KBM-7 (cell line): Measurements from ENCODE around the gene RCOR3.
"Not testable (repeated sequence)": the region's sequence is repeated elsewhere in the genome, so short reads cannot be mapped to it uniquely, and the experiment has no call there.

ENCODE experiments used
- DNase-seq: peaks from one replicate; pipeline ENCODE4 v3.0.0-alpha.2; 2015
- in situ Hi-C: fragments of 300-500 bp; cut with MboI; formaldehyde crosslinking; loops from 2 replicates; pipeline ENCODE4 v1.14.3; 2020; ENCODE audit warnings: low sequenced_read_pairs, low pct_unique_long_range_greater_than_20kb, mixed read lengths

RCOR3 gene

DNA sequence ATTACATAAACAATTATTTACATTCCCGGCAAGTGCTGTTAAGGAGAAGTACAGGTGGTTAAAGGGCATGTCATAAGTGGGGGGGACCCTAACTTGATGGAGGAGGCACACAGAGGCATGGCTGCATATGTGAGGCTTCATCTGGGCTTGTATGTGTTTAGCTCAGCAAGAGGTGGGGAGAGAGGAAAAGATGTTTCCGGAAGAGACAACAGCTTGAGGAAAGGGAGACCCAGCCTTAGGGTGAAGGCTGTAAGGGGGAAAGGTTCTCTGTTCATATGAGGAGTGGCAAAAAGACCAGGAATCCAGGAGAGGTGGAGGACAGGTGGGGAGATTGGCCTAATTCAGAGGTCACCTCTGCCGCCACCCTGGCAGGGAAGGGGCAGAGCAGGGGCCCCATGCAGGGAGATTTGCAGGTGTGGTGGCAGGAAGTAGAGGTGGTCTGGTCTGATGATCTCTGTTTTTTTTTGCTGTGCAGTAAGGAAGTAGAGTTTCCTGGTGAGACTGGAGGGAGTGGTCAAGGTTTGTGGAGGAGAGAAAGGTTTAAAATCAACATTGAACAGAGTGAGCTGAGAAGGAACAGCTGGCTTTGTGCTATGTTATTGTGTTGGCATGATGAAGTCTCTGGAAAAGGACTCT is 76.5 kb downstream of the RCOR3 start:
- in situ Hi-C loops: no loop called here
- DNase-seq: peak; percentile 44

DNA sequence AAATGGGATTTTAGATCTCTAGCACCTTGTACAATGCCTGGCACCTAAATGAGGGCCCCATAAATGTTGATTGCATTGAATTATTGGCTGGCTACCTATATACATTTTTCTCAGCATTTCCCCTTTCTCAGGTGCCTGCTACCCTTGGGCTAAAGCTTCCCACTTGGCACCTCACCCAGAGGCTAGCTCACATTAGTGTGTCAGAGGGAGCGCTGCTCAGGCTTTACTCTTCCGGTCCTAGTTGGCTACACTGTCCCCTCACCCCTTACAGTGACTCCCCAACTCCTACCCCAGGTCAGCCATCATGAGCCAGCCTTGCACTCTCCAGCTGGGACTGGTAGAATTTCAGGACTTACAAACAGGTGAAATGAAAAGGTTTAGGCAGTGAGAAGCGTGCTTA is 77.0 kb downstream of the RCOR3 start:
- in situ Hi-C loops: no loop called here

DNA sequence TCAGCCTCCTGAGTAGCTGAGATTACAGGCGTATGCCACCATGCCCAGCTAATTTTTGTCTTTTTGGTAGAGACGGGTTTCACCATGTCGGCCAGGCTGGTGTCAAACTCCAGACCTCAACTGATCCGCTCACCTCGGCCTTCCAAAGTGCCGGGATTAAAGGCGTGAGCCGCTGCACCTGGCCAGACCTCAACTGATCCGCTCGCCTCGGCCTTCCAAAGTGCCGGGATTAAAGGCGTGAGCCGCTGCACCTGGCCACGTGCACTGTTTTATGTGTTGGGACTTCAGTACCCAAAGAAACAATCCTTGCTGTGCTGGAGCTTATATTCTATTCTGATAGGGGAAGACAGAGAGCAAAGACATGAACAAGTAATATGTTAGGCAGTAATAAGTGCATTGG is 77.6 kb downstream of the RCOR3 start:
- DNase-seq: no peak
- in situ Hi-C loops: no loop called here

More for the DNA sequence above, 77.0 kb downstream of the RCOR3 start:
- no peak for DNase-seq

DNA sequence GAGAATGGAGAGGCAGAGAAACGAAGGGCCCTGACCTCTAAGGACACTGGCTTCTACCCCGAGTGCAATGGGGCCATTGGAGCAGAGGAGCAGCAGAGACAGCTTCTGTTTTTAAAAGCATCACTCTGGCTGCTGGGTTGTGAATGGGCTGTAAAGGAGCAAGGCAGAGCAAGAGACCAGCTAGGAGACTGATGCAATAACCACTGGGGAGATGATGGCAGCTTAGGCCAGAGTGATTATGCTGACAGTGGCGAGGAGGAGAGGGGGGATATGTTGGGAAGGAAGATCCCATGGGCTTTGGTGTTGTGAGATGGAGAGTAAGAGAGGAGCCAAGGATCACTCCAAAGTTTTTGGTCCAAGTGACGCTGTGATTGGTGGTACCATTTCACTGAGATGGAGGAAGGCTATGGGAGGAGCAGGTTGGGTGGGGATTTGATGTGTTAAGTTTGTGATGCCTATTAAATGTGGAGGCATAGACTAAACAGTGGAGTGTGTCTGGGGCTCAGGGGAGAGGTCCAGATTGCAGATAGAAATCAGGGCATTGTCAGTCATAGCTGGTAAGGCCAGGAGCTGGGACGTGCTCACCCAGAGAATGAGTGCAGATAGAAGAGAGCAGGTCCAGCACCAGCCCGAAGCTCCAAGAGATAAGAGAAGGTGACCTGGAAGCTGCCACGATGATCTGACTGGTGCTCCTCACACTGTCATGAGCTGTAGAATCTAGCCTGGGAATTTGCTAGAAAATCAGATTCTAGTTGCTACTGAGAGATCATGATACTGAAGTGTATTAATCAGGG is 78.5 kb downstream of the RCOR3 start:
- DNase-seq: no peak
- in situ Hi-C loops: no loop called here

DNA sequence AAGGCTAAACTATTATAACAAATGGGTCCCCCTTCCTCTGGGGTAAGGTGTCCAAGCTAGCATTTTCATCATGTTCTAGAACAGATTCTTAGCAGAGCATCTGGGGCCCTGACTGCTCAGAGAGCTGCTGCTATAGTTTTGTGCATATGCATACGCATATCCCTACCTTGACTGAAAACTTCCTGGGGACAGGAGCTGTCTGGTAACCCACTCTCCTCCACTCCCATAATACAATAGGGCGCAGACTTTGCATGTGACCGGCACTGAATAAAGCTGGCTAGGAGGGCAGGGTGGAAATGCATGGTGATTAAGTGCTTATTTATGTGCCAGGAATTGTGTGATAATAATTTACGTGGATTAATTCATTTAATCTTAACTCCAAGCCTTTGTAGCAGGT is 79.1 kb downstream of the RCOR3 start:
- in situ Hi-C loops: no loop called here
- no peak for DNase-seq

DNA sequence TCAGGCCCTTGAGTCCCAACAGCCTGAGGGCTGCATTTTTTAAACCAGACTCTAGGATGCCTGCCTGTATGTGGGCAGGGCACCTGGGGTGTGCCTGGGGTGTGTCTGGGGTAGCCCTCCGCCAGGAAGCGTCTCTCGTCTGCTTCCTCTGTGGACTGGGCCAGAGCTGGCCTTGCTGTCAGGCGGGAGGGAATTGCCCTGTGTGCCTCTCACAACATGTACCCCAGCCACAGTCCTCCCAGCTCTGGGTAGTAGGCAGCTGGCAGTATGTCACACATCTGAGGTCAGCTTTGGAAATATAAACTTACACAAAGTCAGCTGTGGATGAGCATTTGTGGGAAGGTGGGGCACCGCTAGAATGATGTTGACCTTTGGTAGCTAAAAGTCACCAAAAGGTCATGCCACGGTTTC is 80.5 kb downstream of the RCOR3 start:
- in situ Hi-C loops: no loop called here
- no peak for DNase-seq

DNA sequence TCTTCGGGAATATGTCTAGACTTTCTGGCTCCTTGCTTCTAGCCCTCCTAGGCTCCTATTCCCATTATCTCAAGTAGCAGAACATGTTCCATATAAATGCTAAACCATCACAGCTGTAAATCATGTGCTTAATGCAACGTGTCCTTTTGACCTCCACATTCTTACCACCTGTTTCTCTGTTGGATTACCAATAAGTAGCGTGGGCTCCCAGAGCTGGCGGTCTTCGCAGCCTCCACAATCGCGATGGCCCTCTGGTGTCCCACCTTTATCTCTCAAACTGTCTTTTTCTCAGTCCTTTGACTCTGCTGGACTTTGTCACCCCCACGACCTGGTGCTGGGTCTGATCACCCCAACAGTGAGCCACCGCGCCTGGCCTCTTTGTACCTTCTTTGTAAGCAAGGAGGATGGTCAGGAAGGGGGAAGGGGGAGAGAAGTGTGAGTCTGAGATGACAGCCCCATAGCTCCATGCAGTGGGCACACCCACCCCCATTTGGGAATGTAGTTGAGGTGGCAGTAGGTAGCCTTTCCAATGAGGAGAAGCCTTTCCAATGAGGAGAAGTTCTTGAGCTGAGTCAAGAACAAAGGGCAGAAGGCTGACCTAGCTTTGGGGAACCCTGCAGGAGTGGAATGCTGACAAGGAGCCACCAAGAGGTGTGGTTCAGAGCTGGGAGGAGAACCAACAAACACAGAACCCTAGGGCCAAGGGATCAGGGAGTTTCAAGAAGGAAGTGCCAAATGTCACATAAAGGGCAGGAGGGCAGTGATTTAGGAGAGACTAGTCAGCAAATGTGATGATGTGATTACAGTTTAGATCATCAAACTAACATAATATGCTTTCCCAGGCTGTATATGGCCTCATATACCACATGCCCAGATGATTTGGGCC is 81.7 kb downstream of the RCOR3 start:
- DNase-seq: no peak

DNA sequence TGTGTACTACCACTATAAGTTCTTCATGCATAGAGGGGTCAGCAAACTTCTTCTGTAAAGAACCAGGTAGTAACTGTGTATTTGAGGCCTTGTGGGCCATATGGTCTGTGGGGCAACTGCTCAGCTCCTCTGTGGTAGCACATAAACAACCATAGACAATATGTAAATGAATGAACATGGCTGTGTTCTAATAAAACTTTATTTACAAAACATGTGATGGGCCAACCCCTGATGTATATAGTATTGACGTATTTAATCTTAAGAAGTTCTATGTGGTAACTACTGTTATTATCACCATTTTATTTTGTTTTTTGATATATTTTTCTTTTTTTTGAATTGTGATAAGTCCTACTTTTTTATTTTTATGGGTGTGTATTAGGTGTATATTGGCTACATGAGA is 82.8 kb downstream of the RCOR3 start:
- DNase-seq: no peak
- in situ Hi-C loops: no loop called here

More for the DNA sequence above, 81.7 kb downstream of the RCOR3 start:
- in situ Hi-C loops: no loop called here

DNA sequence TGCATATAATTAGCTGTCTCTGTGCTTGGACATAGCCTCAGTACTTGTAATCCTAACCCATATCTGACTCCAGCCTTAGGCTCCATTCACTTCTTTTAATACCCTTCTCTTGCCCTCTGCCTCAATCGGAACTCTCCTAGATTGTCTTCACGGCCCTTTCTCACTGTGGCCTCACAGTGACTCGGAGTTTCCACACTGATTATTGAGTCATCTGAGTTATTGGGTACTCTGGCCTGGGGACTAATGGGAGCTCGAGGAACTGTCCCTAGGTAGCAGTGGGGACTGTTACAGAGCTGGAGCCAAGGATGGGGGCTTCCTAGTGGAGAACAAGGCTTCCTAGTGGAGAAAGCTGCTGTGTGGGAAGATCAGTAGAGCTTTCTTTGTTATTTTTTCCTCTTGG is 84.4 kb downstream of the RCOR3 start:
- DNase-seq: no peak

DNA sequence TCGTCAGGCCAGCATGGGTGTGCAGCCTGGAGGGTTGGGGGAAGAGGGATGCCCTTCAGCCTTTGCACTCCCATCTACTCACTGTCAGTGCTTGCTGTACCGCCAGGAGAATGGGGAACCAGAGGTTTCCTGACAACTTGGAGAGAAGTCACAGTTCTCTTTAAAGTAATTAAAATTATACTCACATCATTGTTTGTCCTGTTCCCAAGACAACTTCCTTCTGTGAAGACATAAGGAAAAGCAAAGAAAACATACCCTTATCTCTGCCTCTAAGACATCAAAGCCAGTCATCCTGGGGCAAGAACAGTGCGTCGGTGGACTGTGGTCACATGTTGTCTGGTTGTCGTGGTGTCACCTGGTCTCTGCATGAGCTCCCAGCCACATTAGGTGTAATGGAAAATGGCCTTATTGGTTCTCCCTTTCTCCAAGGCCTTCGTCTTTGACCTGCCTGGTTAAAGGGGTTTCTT is 85.0 kb downstream of the RCOR3 start:
- peak; percentile 46 for DNase-seq
- in situ Hi-C loops: no loop called here

More for the DNA sequence above, 84.4 kb downstream of the RCOR3 start:
- in situ Hi-C loops: no loop called here

DNA sequence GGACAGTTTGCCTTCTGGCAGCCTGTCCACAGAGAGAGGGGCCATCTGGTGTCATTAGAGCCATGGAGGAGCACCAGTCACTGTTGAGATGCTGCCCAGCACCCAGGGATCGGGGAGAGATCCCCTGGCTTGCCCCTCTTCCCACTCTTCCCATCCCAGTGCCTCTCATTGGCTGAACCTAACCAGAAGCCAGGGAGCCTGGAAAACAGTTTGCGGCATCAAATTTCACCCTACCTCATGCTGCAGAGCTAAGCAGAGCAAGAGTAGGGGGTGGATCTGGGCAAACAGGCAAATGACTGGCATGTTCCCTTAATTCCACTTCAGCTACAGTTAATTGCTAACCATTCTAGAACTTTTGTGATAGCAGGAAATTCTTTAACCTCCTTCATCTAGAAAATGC is 86.6 kb downstream of the RCOR3 start:
- in situ Hi-C loops: no loop called here
- no peak for DNase-seq

DNA sequence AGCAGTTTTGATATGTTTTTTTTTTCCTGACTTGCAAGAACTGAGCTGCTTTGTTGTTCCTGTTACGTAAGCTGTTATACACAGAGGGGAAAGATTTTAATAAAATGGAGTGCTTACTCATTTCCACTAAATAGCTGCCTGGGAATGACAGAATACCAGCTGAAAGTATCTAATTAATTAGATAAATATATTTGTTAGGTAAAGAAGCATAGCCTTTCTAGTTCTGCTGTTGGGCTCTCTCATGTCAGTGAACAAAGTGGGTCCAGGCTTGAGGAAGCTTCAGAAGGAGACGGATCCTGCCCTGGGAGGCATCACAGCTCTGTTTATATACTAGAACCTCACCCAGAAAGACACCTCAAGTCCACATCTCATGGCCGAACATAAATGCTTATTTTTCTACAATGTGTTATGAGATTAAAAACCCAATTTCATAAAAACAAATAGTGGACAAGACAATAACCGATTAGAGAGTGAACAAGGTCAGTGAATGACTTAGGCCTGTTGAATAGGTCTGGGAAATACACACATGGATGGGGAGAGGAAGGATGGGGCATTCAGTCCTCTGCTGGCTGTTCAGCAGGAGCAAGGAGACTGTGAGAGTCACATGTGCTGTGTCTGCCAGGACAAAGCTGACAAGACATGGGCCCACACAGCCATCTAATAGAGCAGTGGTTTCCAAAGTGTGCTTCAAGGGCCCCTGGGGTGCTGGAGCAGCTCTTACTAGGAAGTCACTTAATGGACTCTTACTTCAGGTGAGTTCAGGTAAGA is 88.1 kb downstream of the RCOR3 start:
- in situ Hi-C loops: no loop called here
- DNase-seq: no peak

DNA sequence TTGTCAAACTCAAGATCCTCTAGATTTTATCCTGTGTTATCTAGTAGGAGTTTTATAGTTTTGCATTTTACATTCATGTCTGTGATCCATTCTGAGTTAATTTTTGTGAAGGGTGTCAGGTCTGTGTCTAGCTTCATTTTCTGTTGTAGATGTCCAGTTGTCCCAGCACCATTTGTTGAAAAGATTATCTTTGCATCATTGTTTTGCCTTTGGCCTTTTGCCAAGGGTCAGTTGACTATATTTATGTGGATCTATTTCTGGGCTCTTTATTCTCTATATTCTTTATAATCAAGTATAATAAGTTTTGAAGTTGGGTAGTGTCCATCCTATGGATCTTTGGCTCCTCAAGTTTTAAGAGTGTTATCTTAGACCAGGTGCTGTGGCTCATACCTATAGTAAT is 89.4 kb downstream of the RCOR3 start:
- no peak for DNase-seq
- in situ Hi-C loops: no loop called here

DNA sequence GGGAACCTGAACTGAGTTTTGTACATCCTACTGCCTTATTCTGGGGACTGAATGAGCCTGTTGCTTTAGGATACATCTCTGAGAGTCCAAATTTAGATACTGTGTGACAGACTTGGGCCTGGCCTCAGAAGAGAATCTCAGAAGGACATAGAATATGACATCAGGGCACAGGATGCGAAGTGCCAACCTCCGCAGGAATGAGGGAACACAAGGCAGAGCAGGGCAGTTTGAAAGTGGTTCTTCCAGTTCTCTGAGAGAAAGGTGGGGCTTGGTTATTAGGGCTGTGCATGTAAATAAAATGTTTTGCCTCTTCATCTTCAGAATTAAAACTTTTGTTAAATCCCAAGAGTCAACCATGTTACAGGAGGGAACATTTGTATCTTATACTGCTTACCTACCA is 90.6 kb downstream of the RCOR3 start:
- no peak for DNase-seq
- in situ Hi-C loops: no loop called here

DNA sequence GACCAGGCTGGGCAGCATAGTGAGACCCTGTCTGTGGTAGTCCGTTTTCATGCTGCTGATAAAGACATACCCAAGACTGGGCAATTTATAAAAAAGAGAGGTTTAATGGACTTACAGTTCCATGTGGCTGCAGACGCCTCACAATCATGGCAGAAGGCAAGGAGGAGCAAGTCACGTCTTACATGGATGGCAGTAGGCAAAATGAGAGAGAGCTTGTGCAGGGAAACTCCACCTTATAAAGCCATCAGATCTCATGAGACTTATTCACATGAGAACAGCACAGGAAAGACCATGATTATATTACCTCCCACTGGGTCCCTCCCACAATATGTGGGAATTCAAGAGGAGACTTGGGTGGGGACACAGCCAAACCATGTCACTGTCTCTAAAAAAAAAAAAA is 92.9 kb downstream of the RCOR3 start:
- in situ Hi-C loops, DNase-seq: not testable (repeated sequence)

DNA sequence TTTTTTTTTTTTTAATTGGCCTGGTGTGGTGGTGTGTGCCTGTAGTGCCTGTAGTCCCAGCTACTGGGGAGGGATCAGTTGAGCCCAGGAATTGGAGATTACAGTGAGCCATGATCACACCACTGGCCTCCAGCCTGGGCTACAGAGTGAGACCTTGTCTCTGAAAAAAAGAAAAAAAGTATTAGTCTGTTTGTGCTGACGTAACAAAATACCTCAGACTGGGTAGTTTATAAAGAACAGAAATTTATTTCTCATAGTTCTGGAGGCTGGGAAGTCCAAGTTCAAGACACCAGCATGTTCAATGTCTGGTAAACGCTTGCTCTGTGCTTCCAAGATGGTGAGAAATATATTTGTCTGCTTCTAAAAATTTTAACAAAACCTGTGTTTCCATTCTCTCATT is 93.3 kb downstream of the RCOR3 start:
- DNase-seq: no peak
- in situ Hi-C loops: no loop called here

DNA sequence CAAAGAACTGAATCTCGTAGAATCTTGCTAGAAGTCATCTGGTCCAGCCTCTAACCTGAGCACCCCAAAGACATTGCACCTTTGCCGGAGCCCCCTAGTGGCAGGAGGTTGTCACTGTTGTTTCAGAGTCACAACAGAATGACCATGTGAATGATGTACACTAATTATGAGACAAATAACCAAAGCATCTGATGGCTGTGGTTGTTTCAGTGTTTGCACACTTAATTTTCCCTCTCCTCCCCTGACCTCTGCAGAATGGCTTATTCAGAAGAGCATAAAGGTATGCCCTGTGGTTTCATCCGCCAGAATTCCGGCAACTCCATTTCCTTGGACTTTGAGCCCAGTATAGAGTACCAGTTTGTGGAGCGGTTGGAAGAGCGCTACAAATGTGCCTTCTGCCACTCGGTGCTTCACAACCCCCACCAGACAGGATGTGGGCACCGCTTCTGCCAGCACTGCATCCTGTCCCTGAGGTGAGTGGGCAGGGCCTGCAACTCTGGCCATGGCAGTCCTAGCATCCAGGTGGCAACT is 93.9 kb downstream of the RCOR3 start:
- in situ Hi-C loops: no loop called here
- DNase-seq: peak; percentile 52

DNA sequence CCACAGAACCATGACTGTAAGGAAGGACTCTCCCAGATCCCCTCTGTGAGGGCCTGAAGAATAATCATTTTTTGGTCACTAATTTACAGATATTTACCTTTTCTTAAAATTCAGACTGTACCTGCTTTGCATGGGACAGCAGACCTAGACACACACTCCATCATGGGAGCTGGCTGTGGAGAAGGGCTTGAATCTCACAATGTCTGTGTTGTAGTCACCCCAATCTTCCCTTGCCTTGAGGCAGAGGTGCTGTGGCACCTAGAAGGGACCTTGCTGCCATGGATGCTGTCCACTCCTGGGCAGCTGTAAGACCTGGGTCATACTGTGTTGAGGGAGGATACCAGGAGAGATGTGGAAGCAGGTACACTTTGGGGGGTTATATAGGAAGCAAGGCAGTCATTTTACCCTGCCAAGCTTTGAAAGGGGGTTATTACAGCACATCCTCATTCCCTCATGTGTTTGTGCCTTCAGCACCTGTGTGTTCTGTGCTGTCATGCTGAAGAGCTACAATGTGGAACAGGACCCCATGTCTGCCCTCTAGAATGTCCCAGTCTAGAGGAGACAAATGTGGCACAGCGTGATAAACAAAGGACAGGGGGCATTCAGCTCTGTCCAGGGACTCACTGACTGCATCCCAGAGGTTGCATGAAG is 94.5 kb downstream of the RCOR3 start:
- no peak for DNase-seq
- in situ Hi-C loops: no loop called here
